Measurements from ENCODE around the gene TPCN1. TPM values are rescaled to one million over a fixed set of nuclear protein-coding genes. Genes with fewer than 3 reads are reported as not detected.

Gene TPCN1
- total and polyA plus RNA-seq, 2 experiments from 2014 or later: 14.4 to 16.2 TPM

- TF ChIP-seq ETS1 (IDR thresholded peaks at IDR 0.05) (no peak), STAT1 (IDR thresholded peaks at IDR 0.05; ENCODE audit: unreplicated experiment) (no peak), ZNF114 (CRISPR knock-in tag; IDR thresholded peaks at IDR 0.05) (no peak), ZNF331 (CRISPR knock-in tag; IDR thresholded peaks at IDR 0.05; ENCODE audit: low read depth) (no peak), CTCF (conservative IDR thresholded peaks at IDR 0.05; ENCODE audit: low read depth in 2 of 2) (no peak), EZH2phosphoT487 (IDR thresholded peaks at IDR 0.05; ENCODE audit: unreplicated experiment) (no peak), NANOG (IDR thresholded peaks at IDR 0.05; ENCODE audit: borderline replicate concordance) (no peak)
- TF ChIP-seq, protein P1, sequence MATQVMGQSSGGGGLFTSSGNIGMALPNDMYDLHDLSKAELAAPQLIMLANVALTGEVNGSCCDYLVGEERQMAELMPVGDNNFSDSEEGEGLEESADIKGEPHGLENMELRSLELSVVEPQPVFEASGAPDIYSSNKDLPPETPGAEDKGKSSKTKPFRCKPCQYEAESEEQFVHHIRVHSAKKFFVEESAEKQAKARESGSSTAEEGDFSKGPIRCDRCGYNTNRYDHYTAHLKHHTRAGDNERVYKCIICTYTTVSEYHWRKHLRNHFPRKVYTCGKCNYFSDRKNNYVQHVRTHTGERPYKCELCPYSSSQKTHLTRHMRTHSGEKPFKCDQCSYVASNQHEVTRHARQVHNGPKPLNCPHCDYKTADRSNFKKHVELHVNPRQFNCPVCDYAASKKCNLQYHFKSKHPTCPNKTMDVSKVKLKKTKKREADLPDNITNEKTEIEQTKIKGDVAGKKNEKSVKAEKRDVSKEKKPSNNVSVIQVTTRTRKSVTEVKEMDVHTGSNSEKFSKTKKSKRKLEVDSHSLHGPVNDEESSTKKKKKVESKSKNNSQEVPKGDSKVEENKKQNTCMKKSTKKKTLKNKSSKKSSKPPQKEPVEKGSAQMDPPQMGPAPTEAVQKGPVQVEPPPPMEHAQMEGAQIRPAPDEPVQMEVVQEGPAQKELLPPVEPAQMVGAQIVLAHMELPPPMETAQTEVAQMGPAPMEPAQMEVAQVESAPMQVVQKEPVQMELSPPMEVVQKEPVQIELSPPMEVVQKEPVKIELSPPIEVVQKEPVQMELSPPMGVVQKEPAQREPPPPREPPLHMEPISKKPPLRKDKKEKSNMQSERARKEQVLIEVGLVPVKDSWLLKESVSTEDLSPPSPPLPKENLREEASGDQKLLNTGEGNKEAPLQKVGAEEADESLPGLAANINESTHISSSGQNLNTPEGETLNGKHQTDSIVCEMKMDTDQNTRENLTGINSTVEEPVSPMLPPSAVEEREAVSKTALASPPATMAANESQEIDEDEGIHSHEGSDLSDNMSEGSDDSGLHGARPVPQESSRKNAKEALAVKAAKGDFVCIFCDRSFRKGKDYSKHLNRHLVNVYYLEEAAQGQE (IDR thresholded peaks at IDR 0.05; ENCODE audit: unreplicated experiment): no peak
Measured at GRCh38 chr12:113233967-113234366, 12.7 kb downstream of the TPCN1 start (continued).

- DNase-seq (ENCODE audit: low spot score): no peak
- H3K36me3 Mint-ChIP-seq (ENCODE audit: low read depth): peaks cover 41% of the 10 kb centered on the region
- Histone ChIP-seq H3F3A (replicated peaks; ENCODE audit: low read depth) (no peaks in the 10 kb centered on the region), H3K4me1 (ENCODE audit: insufficient read depth) (peaks cover 15% of the 10 kb centered on the region), H3K4me2 (no peak overlapping the region), H2AFZ (no peak overlapping the region), H3K9me2 (ENCODE audit: insufficient read depth) (no peaks in the 10 kb centered on the region), H3K36me3 (ENCODE audit: insufficient read depth) (peaks cover 6% of the 10 kb centered on the region; the same call in 1 of the 2 replicates), H4K20me1 (replicated peaks; ENCODE audit: insufficient read depth) (no peaks in the 10 kb centered on the region), H3K4me3 (no peak overlapping the region), H3K27me3 (ENCODE audit: insufficient read depth) (no peaks in the 10 kb centered on the region), H3K27ac (ENCODE audit: low read depth) (no peak overlapping the region), H3K79me2 (replicated peaks; ENCODE audit: insufficient read depth) (no peaks in the 10 kb centered on the region)
- H3K4me3 Mint-ChIP-seq: no peak overlapping the region
- no peak for ATAC-seq
- no peaks in the 10 kb centered on the region; the same call in 2 of the 3 replicates for H3K9me3 Mint-ChIP-seq
- H3K27me3 Mint-ChIP-seq (ENCODE audit: insufficient read depth, low read depth, poor library complexity): peaks cover 6% of the 10 kb centered on the region
- peak overlapping the region; percentile 82 for H3K27ac Mint-ChIP-seq
- peaks cover 34% of the 10 kb centered on the region for H3K4me1 Mint-ChIP-seq
- TF ChIP-seq ZNF114 (CRISPR knock-in tag; IDR thresholded peaks at IDR 0.05) (no peak), CTCF (conservative IDR thresholded peaks at IDR 0.05; ENCODE audit: low read depth in 2 of 2) (no peak), POLR2AphosphoS5 (IDR thresholded peaks at IDR 0.05; ENCODE audit: low read depth) (no peak), ZNF331 (CRISPR knock-in tag; IDR thresholded peaks at IDR 0.05; ENCODE audit: low read depth) (no peak), NANOG (IDR thresholded peaks at IDR 0.05; ENCODE audit: borderline replicate concordance) (no peak), ETS1 (IDR thresholded peaks at IDR 0.05) (no peak), EZH2phosphoT487 (IDR thresholded peaks at IDR 0.05; ENCODE audit: unreplicated experiment) (no peak), STAT1 (IDR thresholded peaks at IDR 0.05; ENCODE audit: unreplicated experiment) (no peak)
- TF ChIP-seq, protein P1 (IDR thresholded peaks at IDR 0.05; ENCODE audit: unreplicated experiment): no peak
Measured at GRCh38 chr12:113234483-113234882, 13.2 kb downstream of the TPCN1 start.
